HAP-1 (cell line): Measurements from ENCODE around the gene FAAP20.

ENCODE experiments used
- DNase-seq, 2 experiments: peaks; one replicate each; pipeline ENCODE4 v3.0.0-alpha.2; 2016 to 2020; ENCODE audit warnings: low spot score in 2 of 2
- H3K27me3 ChIP-seq: fragments of 250-450 bp; sonication (Bioruptor Pico); 2 replicates; pipeline ENCODE4 v1.5.1; 2020; ENCODE audit warnings: low read depth, mild to moderate bottlenecking, moderate library complexity
- H3K36me3 ChIP-seq: fragments of 250-450 bp; sonication (Bioruptor Pico); replicated peaks from 2 replicates; pipeline ENCODE4 v1.5.1; 2020; ENCODE audit warnings: mild to moderate bottlenecking
- H3K4me1 ChIP-seq: fragments of 250-450 bp; sonication (Bioruptor Pico); 2 replicates; pipeline ENCODE4 v1.5.1; 2020; ENCODE audit warnings: mild to moderate bottlenecking
- H3K4me3 ChIP-seq: fragments of 250-450 bp; sonication (Bioruptor Pico); 2 replicates; pipeline ENCODE4 v1.5.1; 2020; ENCODE audit warnings: mild to moderate bottlenecking, moderate library complexity
- H3K9me3 ChIP-seq: fragments of 250-450 bp; sonication (Bioruptor Pico); 2 replicates; pipeline ENCODE4 v1.5.1; 2020; ENCODE audit warnings: mild to moderate bottlenecking, moderate library complexity
- in situ Hi-C: fragments of 300-500 bp; cut with MboI; formaldehyde crosslinking; loops from 3 replicates; pipeline ENCODE4 v1.14.3; 2020; ENCODE audit warnings: low sequenced_read_pairs, inconsistent platforms, mixed read lengths

The FAAP20 gene

GRCh38 chr1:2226525-2227345 lies 32.2 kb upstream of the FAAP20 start:
- Histone ChIP-seq H3K36me3 (no peaks in the 10 kb centered on the region; the same call in none of the 2 replicates), H3K27me3 (no peaks in the 10 kb centered on the region), H3K4me3 (peak overlapping the region; percentile 53), H3K4me1 (peaks cover 2% of the 10 kb centered on the region), H3K9me3 (no peaks in the 10 kb centered on the region)
- no peak for DNase-seq
- in situ Hi-C loops: no loop called here

GRCh38 chr1:2224631-2225428 lies 30.3 kb upstream of the FAAP20 start:
- H3K36me3 ChIP-seq: no peaks in the 10 kb centered on the region; the same call in 1 of the 2 replicates
- peaks cover 2% of the 10 kb centered on the region for H3K4me1 ChIP-seq
- no peak for DNase-seq
- H3K27me3 ChIP-seq: no peaks in the 10 kb centered on the region
- no peaks in the 10 kb centered on the region for H3K9me3 ChIP-seq
- in situ Hi-C loops: no loop called here
- no peak overlapping the region for H3K4me3 ChIP-seq

GRCh38 chr1:2224170-2224584 lies 29.6 kb upstream of the FAAP20 start:
- no peaks in the 10 kb centered on the region for H3K9me3 ChIP-seq
- H3K4me1 ChIP-seq: peaks cover 2% of the 10 kb centered on the region
- no peak for DNase-seq
- H3K27me3 ChIP-seq: no peaks in the 10 kb centered on the region
- in situ Hi-C loops: no loop called here
- no peaks in the 10 kb centered on the region; the same call in 1 of the 2 replicates for H3K36me3 ChIP-seq
- no peak overlapping the region for H3K4me3 ChIP-seq

GRCh38 chr1:2221271-2221670 lies 26.7 kb upstream of the FAAP20 start:
- H3K27me3 ChIP-seq: no peaks in the 10 kb centered on the region
- in situ Hi-C loops: no loop called here
- no peak for DNase-seq
- H3K36me3 ChIP-seq: no peaks in the 10 kb centered on the region
- H3K9me3 ChIP-seq: no peaks in the 10 kb centered on the region
- no peak overlapping the region for H3K4me3 ChIP-seq
- no peaks in the 10 kb centered on the region for H3K4me1 ChIP-seq

- no peaks in the 10 kb centered on the region for H3K36me3 ChIP-seq
Observed at GRCh38 chr1:2216767-2217058, 22.1 kb upstream of the FAAP20 start.

DNA sequence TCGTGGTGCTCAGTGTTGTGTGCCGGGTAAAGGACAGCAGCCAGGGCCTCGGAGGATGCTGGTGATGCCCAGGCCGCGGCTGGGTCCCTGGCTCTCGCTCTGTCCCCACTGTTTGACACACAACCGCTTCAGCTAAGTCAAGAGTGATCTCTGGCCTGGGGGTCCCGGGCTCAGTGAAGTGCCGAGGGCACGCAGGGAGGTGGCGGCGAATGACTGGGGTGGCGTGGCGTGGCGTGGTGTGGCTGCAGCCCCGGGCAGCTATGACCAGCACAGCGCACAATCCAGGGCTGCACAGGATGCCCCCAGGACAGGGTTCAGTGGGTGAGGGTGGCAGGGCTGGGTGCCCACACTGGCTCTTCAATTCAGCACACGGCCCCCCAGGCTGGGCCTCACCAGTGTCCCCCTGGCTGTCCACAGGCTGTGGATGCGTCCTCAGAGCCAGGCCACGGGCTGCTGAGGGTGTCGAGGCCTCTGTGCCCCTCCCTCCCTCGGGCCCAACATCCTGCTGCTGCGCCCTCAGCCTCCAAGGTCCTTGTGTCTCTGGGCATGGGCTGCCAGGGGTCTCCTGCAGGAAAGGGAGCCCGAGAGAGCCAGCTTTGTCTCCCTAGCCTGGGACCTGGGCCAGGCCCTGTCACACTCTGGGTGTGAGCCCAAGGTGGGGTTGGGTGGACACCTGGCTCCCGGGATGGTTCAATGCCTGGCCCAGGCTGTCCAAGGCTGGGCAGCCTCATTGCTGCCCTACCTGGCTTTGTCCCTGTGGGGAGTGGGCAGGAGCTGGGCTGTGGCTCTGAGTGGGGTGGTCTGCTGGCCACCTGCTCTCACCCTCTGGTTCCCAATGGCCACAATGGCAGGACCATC lies 21.6 kb upstream of the FAAP20 start:
- DNase-seq: no peak
- Histone ChIP-seq H3K4me3 (no peak overlapping the region), H3K27me3 (no peaks in the 10 kb centered on the region), H3K4me1 (peaks cover 14% of the 10 kb centered on the region), H3K36me3 (no peaks in the 10 kb centered on the region), H3K9me3 (no peaks in the 10 kb centered on the region)
- in situ Hi-C loops: no loop called here

More at GRCh38 chr1:2216767-2217058, 22.1 kb upstream of the FAAP20 start:
- Histone ChIP-seq H3K4me3 (no peak overlapping the region), H3K27me3 (no peaks in the 10 kb centered on the region), H3K4me1 (peaks cover 14% of the 10 kb centered on the region), H3K9me3 (no peaks in the 10 kb centered on the region)
- DNase-seq: no peak
- in situ Hi-C loops: no loop called here

GRCh38 chr1:2215329-2215728 lies 20.8 kb upstream of the FAAP20 start:
- peaks cover 14% of the 10 kb centered on the region for H3K4me1 ChIP-seq
- H3K27me3 ChIP-seq: no peaks in the 10 kb centered on the region
- no peaks in the 10 kb centered on the region for H3K36me3 ChIP-seq
- in situ Hi-C loops: no loop called here
- H3K4me3 ChIP-seq: no peak overlapping the region
- DNase-seq: no peak
- H3K9me3 ChIP-seq: no peaks in the 10 kb centered on the region

- Histone ChIP-seq H3K27me3 (no peaks in the 10 kb centered on the region), H3K36me3 (no peaks in the 10 kb centered on the region), H3K4me3 (no peak overlapping the region), H3K9me3 (no peaks in the 10 kb centered on the region), H3K4me1 (peaks cover 14% of the 10 kb centered on the region)
- in situ Hi-C loops: no loop called here
- DNase-seq: no peak
Observed at GRCh38 chr1:2214541-2215241, 20.1 kb upstream of the FAAP20 start.

GRCh38 chr1:2213576-2214505 lies 19.3 kb upstream of the FAAP20 start:
- Histone ChIP-seq H3K36me3 (no peaks in the 10 kb centered on the region), H3K9me3 (no peaks in the 10 kb centered on the region), H3K4me3 (no peak overlapping the region), H3K27me3 (no peaks in the 10 kb centered on the region), H3K4me1 (peaks cover 14% of the 10 kb centered on the region)
- no peak for DNase-seq
- in situ Hi-C loops: no loop called here

DNA sequence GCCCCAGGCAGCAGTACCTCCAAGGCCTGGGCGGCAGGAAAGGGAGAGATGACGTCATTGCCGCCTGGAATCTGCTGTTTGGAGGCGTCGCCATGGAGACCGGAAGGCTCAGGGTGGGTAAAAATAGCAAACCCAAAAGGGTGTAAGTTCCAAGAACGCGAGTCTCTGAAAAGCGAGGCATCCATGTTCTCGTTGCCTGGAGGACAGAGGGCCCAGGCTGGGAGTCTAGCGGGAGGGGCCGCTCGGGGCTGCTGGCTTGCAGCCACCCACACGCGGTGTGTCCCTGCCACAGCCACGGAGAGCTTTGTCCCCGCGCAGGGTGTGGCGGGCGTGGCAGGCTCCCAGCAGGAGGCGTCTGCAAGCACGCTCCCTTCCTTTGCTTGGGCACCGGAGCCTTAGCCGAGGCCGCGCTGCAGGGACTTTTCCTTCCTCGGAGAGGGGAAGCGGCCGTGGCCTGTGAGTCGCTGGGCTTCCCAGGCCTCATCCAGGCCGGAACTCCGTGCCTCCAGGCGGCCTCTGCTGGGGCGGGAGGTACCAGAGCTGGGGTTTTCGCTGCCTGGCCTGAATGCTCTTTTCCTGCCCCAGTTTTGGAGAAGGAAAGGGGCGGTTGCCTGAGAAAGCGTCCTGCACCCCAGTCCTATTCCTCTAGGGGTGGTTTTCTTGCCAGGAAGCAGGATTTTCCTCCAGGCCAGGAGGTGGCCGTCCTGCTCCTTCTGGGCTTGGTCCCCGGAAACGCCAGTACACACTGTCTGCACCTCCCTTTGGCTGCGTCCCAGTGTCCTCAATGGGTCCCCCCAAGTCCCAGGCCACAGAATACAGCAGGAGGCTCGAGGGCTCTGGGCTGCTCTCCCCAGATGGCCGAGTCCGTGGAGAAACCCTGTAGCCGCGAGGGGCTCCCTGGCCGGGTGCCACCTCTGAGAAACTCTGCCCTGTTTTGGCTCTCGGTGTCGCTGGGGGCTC lies 18.2 kb upstream of the FAAP20 start:
- Histone ChIP-seq H3K4me1 (peaks cover 14% of the 10 kb centered on the region), H3K36me3 (no peaks in the 10 kb centered on the region), H3K27me3 (no peaks in the 10 kb centered on the region), H3K4me3 (peak overlapping the region; percentile 8), H3K9me3 (no peaks in the 10 kb centered on the region)
- in situ Hi-C loops: no loop called here
- DNase-seq: peak; percentile 83 to 92

DNA sequence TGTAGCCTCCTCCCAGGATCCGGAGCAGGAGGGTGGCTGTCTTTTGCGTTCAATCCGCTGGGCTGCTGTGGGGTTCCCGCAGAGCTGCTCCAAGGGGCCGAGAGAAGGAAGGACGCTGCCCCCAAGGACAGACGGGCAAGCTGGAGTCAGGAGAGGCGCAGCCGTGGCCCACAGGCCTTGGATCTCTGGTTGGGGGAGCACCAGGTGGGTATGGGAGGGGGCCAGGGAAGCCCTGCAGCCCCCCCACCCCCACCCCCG lies 17.6 kb upstream of the FAAP20 start:
- in situ Hi-C loops: no loop called here
- H3K4me3 ChIP-seq: no peak overlapping the region

GRCh38 chr1:2210786-2211185 lies 16.2 kb upstream of the FAAP20 start:
- in situ Hi-C loops: no loop called here
- Histone ChIP-seq H3K27me3 (no peaks in the 10 kb centered on the region), H3K9me3 (no peaks in the 10 kb centered on the region), H3K4me1 (peaks cover 14% of the 10 kb centered on the region), H3K4me3 (no peak overlapping the region), H3K36me3 (no peaks in the 10 kb centered on the region)
- DNase-seq: no peak

More for the DNA sequence above, 17.6 kb upstream of the FAAP20 start:
- no peaks in the 10 kb centered on the region for H3K9me3 ChIP-seq
- H3K36me3 ChIP-seq: no peaks in the 10 kb centered on the region
- no peak for DNase-seq
- peaks cover 14% of the 10 kb centered on the region for H3K4me1 ChIP-seq
- H3K27me3 ChIP-seq: no peaks in the 10 kb centered on the region
